Stimulated activated CD8-positive, alpha-beta memory T cell treated with anti-CD3 and anti-CD28 coated beads, Interleukin-15, amount 100 ng/mL, for 1 hour (primary cell): ENCODE results near the gene SYPL1.

Experiments used
- DNase-seq: peaks from one replicate; pipeline ENCODE4 v3.0.0-alpha.2; 2020; ENCODE audit warnings: low read depth

SYPL1 gene

GRCh38 chr7:106121189-106121810 lies 9.2 kb upstream of the SYPL1 start:
- no peak for DNase-seq

GRCh38 chr7:106120500-106120899 lies 8.4 kb upstream of the SYPL1 start:
- no peak for DNase-seq

GRCh38 chr7:106119719-106120118 lies 7.6 kb upstream of the SYPL1 start:
- no peak for DNase-seq

GRCh38 chr7:106117786-106118544 lies 5.9 kb upstream of the SYPL1 start:
- no peak for DNase-seq

GRCh38 chr7:106116161-106116704 lies 4.1 kb upstream of the SYPL1 start:
- no peak for DNase-seq

GRCh38 chr7:106114716-106115383 lies 2.7 kb upstream of the SYPL1 start:
- DNase-seq, result no peak

GRCh38 chr7:106112972-106113421 lies 885 bp upstream of the SYPL1 start:
- DNase-seq, result no peak

- no peak for DNase-seq
Observed at GRCh38 chr7:106111655-106112117, 426 bp downstream of the SYPL1 start.

GRCh38 chr7:106110885-106111654 lies 1.0 kb downstream of the SYPL1 start:
- DNase-seq, result no peak

- no peak for DNase-seq
Observed at GRCh38 chr7:106110238-106110560, 1.9 kb downstream of the SYPL1 start.

GRCh38 chr7:106109521-106110237 lies 2.4 kb downstream of the SYPL1 start:
- DNase-seq, result no peak

- DNase-seq, result no peak
Observed at GRCh38 chr7:106108991-106109390, 3.1 kb downstream of the SYPL1 start.

- DNase-seq, result no peak
Observed at GRCh38 chr7:106104721-106105260, 7.3 kb downstream of the SYPL1 start.

GRCh38 chr7:106102387-106102966 lies 9.6 kb downstream of the SYPL1 start:
- no peak for DNase-seq

GRCh38 chr7:106101726-106102125 lies 10.4 kb downstream of the SYPL1 start:
- DNase-seq, result no peak

- DNase-seq, result no peak
Observed at GRCh38 chr7:106100863-106101629, 11.1 kb downstream of the SYPL1 start.

GRCh38 chr7:106099539-106099938 lies 12.6 kb downstream of the SYPL1 start:
- DNase-seq, result no peak

GRCh38 chr7:106098889-106099288 lies 13.2 kb downstream of the SYPL1 start:
- DNase-seq, result no peak

GRCh38 chr7:106095634-106096033 lies 16.5 kb downstream of the SYPL1 start:
- DNase-seq, result no peak

GRCh38 chr7:106094780-106095179 lies 17.3 kb downstream of the SYPL1 start:
- no peak for DNase-seq
